SK-N-SH treated with all-trans-retinoic acid at 6 μM for 48 hours (cell line): ENCODE data around the gene SLC2A13.

Experiments
- ATAC-seq: fragments of 200-7000 bp; cut with Tn5 transposase; 3 replicates; pipeline ENCODE4 v1.9.1; 2020; ENCODE audit warnings: mild to moderate bottlenecking, moderate library complexity
- CSRNP3 ChIP-seq: fragments of 250-450 bp; sonication (Bioruptor Pico); IDR thresholded peaks from 2 replicates; pipeline ENCODE4 v1.5.1; 2021; ENCODE audit warnings: mild to moderate bottlenecking, moderate library complexity
- GLIS3 ChIP-seq: fragments of 250-450 bp; sonication (Bioruptor Pico); IDR thresholded peaks from 2 replicates; pipeline ENCODE4 v1.5.0; 2020; ENCODE audit warnings: mild to moderate bottlenecking, moderate library complexity
- ISL1 ChIP-seq: fragments of 250-450 bp; sonication (Bioruptor Pico); IDR thresholded peaks from 2 replicates; pipeline ENCODE4 v2.1.2; 2022; ENCODE audit warnings: mild to moderate bottlenecking, moderate library complexity
- RARB ChIP-seq: fragments of 250-450 bp; sonication (Bioruptor Pico); IDR thresholded peaks from 2 replicates; pipeline ENCODE4 v1.8.0; 2021; ENCODE audit warnings: mild to moderate bottlenecking, moderate library complexity
- SNAI2 ChIP-seq: fragments of 250-450 bp; sonication (Bioruptor Pico); IDR thresholded peaks from 2 replicates; pipeline ENCODE4 v1.5.0; 2020; ENCODE audit warnings: mild to moderate bottlenecking, moderate library complexity
- TCF4 ChIP-seq: fragments of 250-450 bp; sonication (Bioruptor Pico); IDR thresholded peaks from 2 replicates; pipeline ENCODE4 v1.8.0; 2021; ENCODE audit warnings: mild to moderate bottlenecking, moderate library complexity, borderline replicate concordance
- TOX ChIP-seq: fragments of 250-450 bp; sonication (Bioruptor Pico); IDR thresholded peaks from 2 replicates; pipeline ENCODE4 v1.8.0; 2021; ENCODE audit warnings: mild to moderate bottlenecking, moderate library complexity, borderline replicate concordance
- TSHZ2 ChIP-seq: fragments of 250-450 bp; sonication (Bioruptor Pico); IDR thresholded peaks from 2 replicates; pipeline ENCODE4 v1.5.0; 2020; ENCODE audit warnings: mild to moderate bottlenecking, moderate library complexity
- ZC3H10 ChIP-seq: fragments of 250-450 bp; sonication (Bioruptor Pico); IDR thresholded peaks from 2 replicates; pipeline ENCODE4 v1.5.1; 2021; ENCODE audit warnings: mild to moderate bottlenecking, moderate library complexity
- ZFP3 ChIP-seq: fragments of 250-450 bp; sonication (Bioruptor Pico); IDR thresholded peaks from 2 replicates; pipeline ENCODE4 v1.5.0; 2020; ENCODE audit warnings: mild to moderate bottlenecking, moderate library complexity
- ZNF565 ChIP-seq: fragments of 450-650 bp; formaldehyde crosslinking; conservative IDR thresholded peaks from 2 replicates; pipeline ENCODE4 v1.5.0; 2020; ENCODE audit warnings: low read depth, mild to moderate bottlenecking, moderate library complexity
- ZNF8 ChIP-seq: fragments of 450-650 bp; formaldehyde crosslinking; IDR thresholded peaks from 2 replicates; pipeline ENCODE4 v1.5.0; 2020; ENCODE audit warnings: mild to moderate bottlenecking, moderate library complexity
- TF ChIP-seq, protein P1 (sequence below): fragments of 250-450 bp; sonication (Bioruptor Pico); IDR thresholded peaks from 2 replicates; pipeline ENCODE4 v1.8.0; 2021; ENCODE audit warnings: low read depth, mild to moderate bottlenecking, moderate library complexity, borderline replicate concordance
- TF ChIP-seq, protein P2 (sequence below): fragments of 250-450 bp; sonication (Bioruptor Pico); IDR thresholded peaks from 2 replicates; pipeline ENCODE4 v1.8.0; 2020; ENCODE audit warnings: mild to moderate bottlenecking, moderate library complexity, borderline replicate concordance
- TF ChIP-seq, protein P3 (sequence below): fragments of 250-450 bp; sonication (Bioruptor Pico); IDR thresholded peaks from 2 replicates; pipeline ENCODE4 v1.5.1; 2020; ENCODE audit warnings: low read depth, mild to moderate bottlenecking, moderate library complexity

SLC2A13 gene

DNA sequence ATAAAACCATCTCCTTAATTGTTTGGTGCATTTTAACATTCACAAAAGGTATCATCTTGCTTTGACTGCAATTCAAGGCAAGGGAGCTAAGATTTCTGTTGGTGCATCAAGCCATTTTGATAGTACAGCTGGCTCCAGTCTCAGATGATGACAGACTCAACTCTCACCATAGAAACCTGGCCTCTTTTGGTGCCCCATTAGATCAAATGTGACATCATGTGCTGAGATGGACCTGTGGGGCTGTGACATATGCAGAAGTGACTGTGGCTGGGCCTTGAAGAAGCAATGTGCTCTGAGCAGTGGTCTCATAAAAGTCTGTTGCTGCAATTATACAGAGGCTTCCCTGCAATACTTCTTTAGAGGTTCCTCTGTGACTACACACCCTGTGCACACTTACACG lies 88.4 kb downstream of the SLC2A13 start:
- no peak for TF ChIP-seq RARB (CRISPR knock-in tag)
- TF ChIP-seq SNAI2 = no peak
- TF ChIP-seq CSRNP3 = no peak
- TF ChIP-seq ZNF565 = no peak
- TF ChIP-seq ISL1 (CRISPR knock-in tag) = no peak
- no peak for TF ChIP-seq ZC3H10 (CRISPR knock-in tag)
- TF ChIP-seq, protein P1, sequence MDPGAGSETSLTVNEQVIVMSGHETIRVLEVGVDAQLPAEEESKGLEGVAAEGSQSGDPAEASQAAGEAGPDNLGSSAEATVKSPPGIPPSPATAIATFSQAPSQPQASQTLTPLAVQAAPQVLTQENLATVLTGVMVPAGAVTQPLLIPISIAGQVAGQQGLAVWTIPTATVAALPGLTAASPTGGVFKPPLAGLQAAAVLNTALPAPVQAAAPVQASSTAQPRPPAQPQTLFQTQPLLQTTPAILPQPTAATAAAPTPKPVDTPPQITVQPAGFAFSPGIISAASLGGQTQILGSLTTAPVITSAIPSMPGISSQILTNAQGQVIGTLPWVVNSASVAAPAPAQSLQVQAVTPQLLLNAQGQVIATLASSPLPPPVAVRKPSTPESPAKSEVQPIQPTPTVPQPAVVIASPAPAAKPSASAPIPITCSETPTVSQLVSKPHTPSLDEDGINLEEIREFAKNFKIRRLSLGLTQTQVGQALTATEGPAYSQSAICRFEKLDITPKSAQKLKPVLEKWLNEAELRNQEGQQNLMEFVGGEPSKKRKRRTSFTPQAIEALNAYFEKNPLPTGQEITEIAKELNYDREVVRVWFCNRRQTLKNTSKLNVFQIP = no peak
- no peak for TF ChIP-seq ZFP3
- no peak for TF ChIP-seq TCF4
- TF ChIP-seq, protein P2, sequence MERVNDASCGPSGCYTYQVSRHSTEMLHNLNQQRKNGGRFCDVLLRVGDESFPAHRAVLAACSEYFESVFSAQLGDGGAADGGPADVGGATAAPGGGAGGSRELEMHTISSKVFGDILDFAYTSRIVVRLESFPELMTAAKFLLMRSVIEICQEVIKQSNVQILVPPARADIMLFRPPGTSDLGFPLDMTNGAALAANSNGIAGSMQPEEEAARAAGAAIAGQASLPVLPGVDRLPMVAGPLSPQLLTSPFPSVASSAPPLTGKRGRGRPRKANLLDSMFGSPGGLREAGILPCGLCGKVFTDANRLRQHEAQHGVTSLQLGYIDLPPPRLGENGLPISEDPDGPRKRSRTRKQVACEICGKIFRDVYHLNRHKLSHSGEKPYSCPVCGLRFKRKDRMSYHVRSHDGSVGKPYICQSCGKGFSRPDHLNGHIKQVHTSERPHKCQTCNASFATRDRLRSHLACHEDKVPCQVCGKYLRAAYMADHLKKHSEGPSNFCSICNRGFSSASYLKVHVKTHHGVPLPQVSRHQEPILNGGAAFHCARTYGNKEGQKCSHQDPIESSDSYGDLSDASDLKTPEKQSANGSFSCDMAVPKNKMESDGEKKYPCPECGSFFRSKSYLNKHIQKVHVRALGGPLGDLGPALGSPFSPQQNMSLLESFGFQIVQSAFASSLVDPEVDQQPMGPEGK = no peak
- no peak for TF ChIP-seq TOX
- TF ChIP-seq, protein P3, sequence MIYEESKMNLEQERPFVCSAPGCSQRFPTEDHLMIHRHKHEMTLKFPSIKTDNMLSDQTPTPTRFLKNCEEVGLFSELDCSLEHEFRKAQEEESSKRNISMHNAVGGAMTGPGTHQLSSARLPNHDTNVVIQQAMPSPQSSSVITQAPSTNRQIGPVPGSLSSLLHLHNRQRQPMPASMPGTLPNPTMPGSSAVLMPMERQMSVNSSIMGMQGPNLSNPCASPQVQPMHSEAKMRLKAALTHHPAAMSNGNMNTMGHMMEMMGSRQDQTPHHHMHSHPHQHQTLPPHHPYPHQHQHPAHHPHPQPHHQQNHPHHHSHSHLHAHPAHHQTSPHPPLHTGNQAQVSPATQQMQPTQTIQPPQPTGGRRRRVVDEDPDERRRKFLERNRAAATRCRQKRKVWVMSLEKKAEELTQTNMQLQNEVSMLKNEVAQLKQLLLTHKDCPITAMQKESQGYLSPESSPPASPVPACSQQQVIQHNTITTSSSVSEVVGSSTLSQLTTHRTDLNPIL (CRISPR knock-in tag) = no peak
- no peak for TF ChIP-seq TSHZ2 (CRISPR knock-in tag)
- TF ChIP-seq ZNF8 (CRISPR knock-in tag) = no peak
- no peak for ATAC-seq

GRCh38 chr12:40016980-40017379 lies 88.9 kb downstream of the SLC2A13 start:
- TF ChIP-seq, protein P1 = no peak
- TF ChIP-seq, protein P3 (CRISPR knock-in tag) = no peak
- TF ChIP-seq ISL1 (CRISPR knock-in tag) = no peak
- TF ChIP-seq, all 23 proteins: peak for 0
- ATAC-seq = no peak

DNA sequence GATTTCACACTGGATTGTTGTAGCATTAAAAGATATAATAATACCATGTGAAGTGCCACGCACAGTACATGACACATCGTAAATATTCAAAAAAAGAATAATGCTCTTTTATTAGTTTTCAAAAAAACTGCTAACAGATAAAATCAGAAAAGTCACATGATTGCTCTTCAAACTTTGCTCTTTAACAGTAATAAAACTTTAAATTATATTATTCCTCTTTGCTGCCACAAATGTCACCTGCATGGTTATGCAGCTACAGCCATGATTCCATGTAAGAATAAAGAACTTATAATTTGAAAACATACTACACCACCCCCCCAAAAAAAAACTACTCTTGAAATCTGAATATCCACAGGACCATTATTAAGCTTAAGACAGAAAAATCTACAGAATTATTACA lies 90.0 kb downstream of the SLC2A13 start:
- TF ChIP-seq, protein P3 (CRISPR knock-in tag) = no peak
- TF ChIP-seq ZFP3 (no peak), ZNF8 (CRISPR knock-in tag) (no peak), ISL1 (CRISPR knock-in tag) (no peak), GLIS3 (no peak), CSRNP3 (no peak)
- TF ChIP-seq, protein P2 = no peak
- ATAC-seq = no peak
